ENCODE measurements around the gene MAEL.
"Not testable (repeated sequence)": the region's sequence is repeated elsewhere in the genome, so short reads cannot be mapped to it uniquely, and the experiment has no call there.

MAEL gene

GRCh38 chr1:166978821-166979220 lies 10.3 kb upstream of the MAEL start:
- DNase-seq (ENCODE audit: low read depth in 2 of 2), result no peak

GRCh38 chr1:166980383-166980782 lies 8.7 kb upstream of the MAEL start:
- DNase-seq (ENCODE audit: low read depth in 2 of 2), result no peak

- DNase-seq (ENCODE audit: low read depth in 2 of 2), result no peak
Observed at GRCh38 chr1:166980818-166981217, 8.3 kb upstream of the MAEL start.

GRCh38 chr1:166981589-166981988 lies 7.5 kb upstream of the MAEL start:
- DNase-seq (ENCODE audit: low read depth in 2 of 2), result no peak

GRCh38 chr1:166999075-166999474 lies 10.0 kb downstream of the MAEL start:
- no peak for DNase-seq (ENCODE audit: low read depth in 2 of 2)

- no peak for DNase-seq (ENCODE audit: low read depth in 2 of 2)
Observed at GRCh38 chr1:166999500-167000055, 10.5 kb downstream of the MAEL start.

- no peak for DNase-seq (ENCODE audit: low read depth in 2 of 2)
Observed at GRCh38 chr1:167000546-167000945, 11.5 kb downstream of the MAEL start.

- no peak for DNase-seq (ENCODE audit: low read depth in 2 of 2)
Observed at GRCh38 chr1:167002354-167002753, 13.3 kb downstream of the MAEL start.

- no peak for DNase-seq (ENCODE audit: low read depth in 2 of 2)
Observed at GRCh38 chr1:167003711-167004110, 14.6 kb downstream of the MAEL start.

GRCh38 chr1:167011560-167012191 lies 22.6 kb downstream of the MAEL start:
- DNase-seq (ENCODE audit: low read depth in 2 of 2), result no peak

- no peak for DNase-seq (ENCODE audit: low read depth in 2 of 2)
Observed at GRCh38 chr1:167012570-167012969, 23.5 kb downstream of the MAEL start.

- DNase-seq (ENCODE audit: low read depth in 2 of 2), result no peak
Observed at GRCh38 chr1:167013108-167013929, 24.2 kb downstream of the MAEL start.

- no peak for DNase-seq (ENCODE audit: low read depth in 2 of 2)
Observed at GRCh38 chr1:167016100-167016750, 27.1 kb downstream of the MAEL start.

GRCh38 chr1:167022384-167022783 lies 33.3 kb downstream of the MAEL start:
- no peak for DNase-seq (ENCODE audit: low read depth in 2 of 2)

- not testable (repeated sequence) for DNase-seq (ENCODE audit: low read depth in 2 of 2)
Observed at GRCh38 chr1:167029553-167029952, 40.5 kb downstream of the MAEL start.

GRCh38 chr1:167033646-167034045 lies 44.6 kb downstream of the MAEL start:
- no peak for DNase-seq (ENCODE audit: low read depth in 2 of 2)

- DNase-seq (ENCODE audit: low read depth in 2 of 2), result peak in 1 of 2 donors; percentile 24
Observed at GRCh38 chr1:167043752-167044488, 54.8 kb downstream of the MAEL start.

GRCh38 chr1:167051907-167052306 lies 62.8 kb downstream of the MAEL start:
- no peak for DNase-seq (ENCODE audit: low read depth in 2 of 2)

GRCh38 chr1:167052389-167052788 lies 63.3 kb downstream of the MAEL start:
- DNase-seq (ENCODE audit: low read depth in 2 of 2), result no peak

GRCh38 chr1:167054531-167054930 lies 65.5 kb downstream of the MAEL start:
- no peak for DNase-seq (ENCODE audit: low read depth in 2 of 2)

- no peak for DNase-seq (ENCODE audit: low read depth in 2 of 2)
Observed at GRCh38 chr1:167054946-167055630, 66.0 kb downstream of the MAEL start.
